Esophagus muscularis mucosa (tissue), 4 donors: ENCODE data around the gene IGF2BP3. TPM values are rescaled to one million over a fixed set of nuclear protein-coding genes. Genes with fewer than 3 reads are reported as not detected.

Source experiments
- DNase-seq: peaks from one replicate; pipeline ENCODE4 v3.0.0-alpha.2; 2017; ENCODE audit errors: extremely low spot score
- H3K27ac ChIP-seq, 4 donors: fragments of 200-600 bp; sonication (generic); replicated peaks in 1 of 4; 1 replicate in 3 of 4; 2 replicates in 1 of 4; pipeline ENCODE4 v1.5.1; 2016 to 2019; ENCODE audit warnings: mild to moderate bottlenecking in 1 of 4
- H3K27me3 ChIP-seq, 4 donors: fragments of 200-600 bp; sonication (generic); one replicate each; pipeline versions ENCODE4 v1.5.1 to v1.6.0; 2016 to 2019
- H3K36me3 ChIP-seq, 4 donors: fragments of 200-600 bp; sonication (generic); one replicate each; pipeline ENCODE4 v1.5.1; 2016 to 2019
- H3K4me1 ChIP-seq, 4 donors: fragments of 200-600 bp; sonication (generic); one replicate each; pipeline ENCODE4 v1.5.1; 2016 to 2019
- H3K4me3 ChIP-seq, 4 donors: fragments of 200-600 bp; sonication (generic); 1 replicate in 2 of 4; 2 replicates in 2 of 4; pipeline ENCODE4 v1.5.1; 2016 to 2019; ENCODE audit warnings: mild to moderate bottlenecking in 4 of 4, moderate library complexity in 1 of 4
- H3K9me3 ChIP-seq, 4 donors: fragments of 200-600 bp; sonication (generic); 1 replicate in 3 of 4; 2 replicates in 1 of 4; pipeline ENCODE4 v1.5.1; 2016 to 2019
- EP300 ChIP-seq: sonication (generic); formaldehyde crosslinking; IDR thresholded peaks from one replicate; pipeline ENCODE4 v1.6.1; 2017; ENCODE audit warnings: antibody characterized with exemption
- POLR2A ChIP-seq: fragments of 450-650 bp; IDR thresholded peaks from one replicate; pipeline ENCODE4 v1.6.1; 2017; ENCODE audit warnings: antibody characterized with exemption, moderate library complexity, mild to moderate bottlenecking, low read depth
- POLR2AphosphoS5 ChIP-seq, 2 donors: sonication (generic); formaldehyde crosslinking; IDR thresholded peaks; one replicate each; pipeline ENCODE4 v1.6.1; 2017; ENCODE audit warnings: antibody characterized with exemption in 2 of 2
- WGBS: methylation state at CpG from one replicate; pipeline ENCODE4 v1.1.5; 2018; 5-methylcytosine and 5-hydroxymethylcytosine counted together
- intact Hi-C: fragments of 100-400 bp; cut with DNase I; formaldehyde crosslinking; loops from one replicate; pipeline ENCODE4 v1.15.1; 2023
- total RNA-seq, 4 donors: library from RNA; depleted of rRNA; stranded (reverse); fragments of >200 nt; gene quantifications; one replicate each; pipeline versions ENCODE4 v1.1.0 to v1.2.1, GENCODE V29; 2016
- TF ChIP-seq, protein P1 (sequence below), 3 experiments: fragments of 200-600 bp in 2 of 3; fragments of 450-650 bp in 1 of 3; sonication (generic) in 2 of 3; IDR thresholded peaks; one replicate each; pipeline ENCODE4 v1.5.1; 2017 to 2019; ENCODE audit warnings: antibody characterized with exemption in 3 of 3, mild to moderate bottlenecking in 2 of 3, moderate library complexity in 1 of 3

IGF2BP3 gene
- total RNA-seq, 4 donors from 2014 or later = 0.45 to 1.7 TPM; not detected in 2

DNA sequence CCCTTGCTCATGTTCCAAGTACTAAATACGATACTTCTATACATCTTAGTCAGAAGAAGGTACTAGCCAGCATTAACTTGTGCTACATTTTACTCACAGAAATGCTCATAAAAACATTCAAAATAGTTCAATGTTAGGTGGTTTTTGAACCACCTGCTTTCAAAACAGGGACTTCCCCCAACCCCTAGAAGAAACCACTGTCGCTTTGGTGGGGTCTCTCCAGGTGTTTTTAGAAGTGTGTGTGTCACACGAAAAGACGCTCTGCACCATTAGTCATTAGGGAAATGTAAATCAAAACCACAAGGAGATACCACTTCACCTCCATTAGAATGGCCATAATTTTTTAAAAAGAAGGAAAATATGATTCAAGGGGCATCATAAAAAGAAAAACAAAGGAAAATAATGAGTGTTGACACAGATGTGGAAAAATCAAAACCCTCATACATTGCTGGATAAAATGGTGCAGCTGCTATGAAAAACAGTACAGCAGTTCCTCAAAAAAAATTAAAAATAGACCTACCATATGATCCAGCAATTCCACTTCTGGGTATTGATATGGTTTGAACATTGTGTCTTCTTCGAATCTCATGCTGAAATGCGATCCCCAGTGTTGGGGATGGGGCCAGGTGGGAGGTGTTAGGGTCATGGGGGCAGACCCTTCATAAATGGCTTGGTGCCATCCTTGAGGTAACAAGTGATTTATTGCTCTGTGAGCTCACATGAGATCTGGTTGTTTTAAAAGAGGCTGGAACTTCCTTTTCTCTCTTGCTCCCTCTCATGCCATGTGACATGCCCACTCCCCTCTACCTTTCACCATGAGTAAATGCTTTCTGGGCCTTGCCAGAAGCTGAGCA lies 96.9 kb downstream of the IGF2BP3 start:
- WGBS = 77% methylated on average over 6 of the region's 6 CpGs
- H3K27ac ChIP-seq = no peak overlapping the region

GRCh38 chr7:23372611-23373010 lies 97.7 kb downstream of the IGF2BP3 start:
- intact Hi-C loops = no loop called here
- H3K36me3 ChIP-seq = no peaks in the 10 kb centered on the region
- no peak for DNase-seq
- H3K27ac ChIP-seq = no peak overlapping the region
- peaks cover 0 to 7% (median 0%) of the 10 kb centered on the region in 4 donors for H3K27me3 ChIP-seq
- no peak overlapping the region for H3K4me3 ChIP-seq
- WGBS = 84% methylated on average over 4 of the region's 4 CpGs
- TF ChIP-seq, protein P1, sequence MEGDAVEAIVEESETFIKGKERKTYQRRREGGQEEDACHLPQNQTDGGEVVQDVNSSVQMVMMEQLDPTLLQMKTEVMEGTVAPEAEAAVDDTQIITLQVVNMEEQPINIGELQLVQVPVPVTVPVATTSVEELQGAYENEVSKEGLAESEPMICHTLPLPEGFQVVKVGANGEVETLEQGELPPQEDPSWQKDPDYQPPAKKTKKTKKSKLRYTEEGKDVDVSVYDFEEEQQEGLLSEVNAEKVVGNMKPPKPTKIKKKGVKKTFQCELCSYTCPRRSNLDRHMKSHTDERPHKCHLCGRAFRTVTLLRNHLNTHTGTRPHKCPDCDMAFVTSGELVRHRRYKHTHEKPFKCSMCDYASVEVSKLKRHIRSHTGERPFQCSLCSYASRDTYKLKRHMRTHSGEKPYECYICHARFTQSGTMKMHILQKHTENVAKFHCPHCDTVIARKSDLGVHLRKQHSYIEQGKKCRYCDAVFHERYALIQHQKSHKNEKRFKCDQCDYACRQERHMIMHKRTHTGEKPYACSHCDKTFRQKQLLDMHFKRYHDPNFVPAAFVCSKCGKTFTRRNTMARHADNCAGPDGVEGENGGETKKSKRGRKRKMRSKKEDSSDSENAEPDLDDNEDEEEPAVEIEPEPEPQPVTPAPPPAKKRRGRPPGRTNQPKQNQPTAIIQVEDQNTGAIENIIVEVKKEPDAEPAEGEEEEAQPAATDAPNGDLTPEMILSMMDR (IDR thresholded peaks at IDR 0.05) = no peak
- TF ChIP-seq EP300 (no peak), POLR2AphosphoS5 (IDR thresholded peaks at IDR 0.05) (no peak), POLR2A (no peak)
- H3K4me1 ChIP-seq = no peaks in the 10 kb centered on the region
- H3K9me3 ChIP-seq = no peaks in the 10 kb centered on the region

More for the DNA sequence above, 96.9 kb downstream of the IGF2BP3 start:
- Histone ChIP-seq H3K4me3 (no peak overlapping the region), H3K9me3 (no peaks in the 10 kb centered on the region), H3K4me1 (no peaks in the 10 kb centered on the region), H3K36me3 (no peaks in the 10 kb centered on the region), H3K27me3 (peaks cover 0 to 7% (median 0%) of the 10 kb centered on the region in 4 donors)
- no peak for DNase-seq
- intact Hi-C loops = no loop called here
- TF ChIP-seq, protein P1 (IDR thresholded peaks at IDR 0.05) = no peak
- TF ChIP-seq POLR2A (no peak), EP300 (no peak), POLR2AphosphoS5 (IDR thresholded peaks at IDR 0.05) (no peak)

DNA sequence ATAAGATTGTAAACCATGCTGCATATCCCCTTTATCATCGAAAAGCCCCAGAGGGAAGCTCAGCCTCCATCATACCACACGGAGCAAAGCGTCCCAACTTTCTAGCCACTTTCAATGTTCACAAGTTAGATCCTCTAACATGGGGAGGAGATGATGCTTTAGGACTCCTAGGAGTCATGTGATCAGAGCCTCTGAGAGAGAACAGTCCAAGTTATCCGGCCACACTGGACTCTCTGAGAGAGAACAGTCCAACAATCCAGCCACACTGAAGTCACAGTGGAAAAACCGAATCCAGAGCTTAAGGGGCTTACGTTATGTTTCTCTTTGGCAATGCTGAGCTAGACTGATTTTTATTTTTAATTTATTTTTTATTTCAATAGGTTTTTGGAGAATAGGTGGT lies 98.6 kb downstream of the IGF2BP3 start:
- Histone ChIP-seq H3K36me3 (no peaks in the 10 kb centered on the region), H3K27ac (no peak overlapping the region), H3K9me3 (no peaks in the 10 kb centered on the region), H3K27me3 (peaks cover 0 to 7% (median 0%) of the 10 kb centered on the region in 4 donors), H3K4me1 (no peaks in the 10 kb centered on the region), H3K4me3 (no peak overlapping the region)
- intact Hi-C loops = no loop called here
- WGBS = 82% methylated on average over 6 of the region's 6 CpGs
- DNase-seq = no peak
- TF ChIP-seq POLR2A (no peak), POLR2AphosphoS5 (IDR thresholded peaks at IDR 0.05) (no peak), EP300 (no peak)
- TF ChIP-seq, protein P1 (IDR thresholded peaks at IDR 0.05) = no peak

DNA sequence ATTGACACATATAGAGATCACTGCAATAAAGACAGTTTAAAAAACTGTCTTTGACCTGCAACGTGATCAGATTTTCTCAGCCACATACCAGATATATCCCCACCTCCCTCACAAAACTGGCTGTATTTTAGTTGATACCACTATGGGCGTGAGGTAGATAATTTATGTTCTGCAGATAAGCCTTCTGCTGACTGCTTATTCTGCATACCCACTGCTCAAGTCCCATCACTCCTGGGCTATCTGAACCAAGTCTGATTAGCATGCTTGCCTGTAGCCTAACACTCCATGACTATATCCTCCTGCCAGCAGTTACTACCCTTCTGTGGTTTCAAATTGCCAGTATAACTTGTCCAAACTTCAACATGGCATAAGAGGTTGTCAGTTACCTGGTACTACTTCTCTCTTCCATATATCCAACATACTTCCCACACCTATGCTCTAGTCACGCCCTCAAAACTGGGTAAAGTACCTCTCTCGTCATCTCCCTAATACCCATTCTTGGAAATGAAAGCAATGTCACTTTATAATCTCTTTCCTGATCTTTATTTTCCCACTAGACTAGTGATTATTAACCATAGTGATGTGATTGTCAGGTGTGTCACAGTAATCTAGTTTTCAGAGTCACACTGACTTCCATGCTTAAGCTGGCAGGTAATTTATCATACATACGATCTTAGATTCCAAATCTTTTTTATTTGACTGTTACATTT lies 100.4 kb downstream of the IGF2BP3 start:
- H3K4me3 ChIP-seq = no peak overlapping the region
- no peak overlapping the region for H3K27ac ChIP-seq
- H3K27me3 ChIP-seq = peaks cover 0 to 7% (median 0%) of the 10 kb centered on the region in 4 donors
- no peaks in the 10 kb centered on the region for H3K9me3 ChIP-seq
- H3K36me3 ChIP-seq = no peaks in the 10 kb centered on the region
- no peak for DNase-seq
- 82% methylated on average over 5 of the region's 5 CpGs for WGBS
- no peak for TF ChIP-seq POLR2AphosphoS5 (IDR thresholded peaks at IDR 0.05)
- no peak for TF ChIP-seq EP300
- TF ChIP-seq POLR2A = no peak
- TF ChIP-seq, protein P1 (IDR thresholded peaks at IDR 0.05) = no peak
- H3K4me1 ChIP-seq = no peaks in the 10 kb centered on the region
- intact Hi-C loops = no loop called here
